ENCODE measurements around the gene GLRA3. TPM values are rescaled to one million over a fixed set of nuclear protein-coding genes. Genes with fewer than 3 reads are reported as not detected.

Gene GLRA3
- total RNA-seq, 4 donors from 2014 or later: not detected

DNA sequence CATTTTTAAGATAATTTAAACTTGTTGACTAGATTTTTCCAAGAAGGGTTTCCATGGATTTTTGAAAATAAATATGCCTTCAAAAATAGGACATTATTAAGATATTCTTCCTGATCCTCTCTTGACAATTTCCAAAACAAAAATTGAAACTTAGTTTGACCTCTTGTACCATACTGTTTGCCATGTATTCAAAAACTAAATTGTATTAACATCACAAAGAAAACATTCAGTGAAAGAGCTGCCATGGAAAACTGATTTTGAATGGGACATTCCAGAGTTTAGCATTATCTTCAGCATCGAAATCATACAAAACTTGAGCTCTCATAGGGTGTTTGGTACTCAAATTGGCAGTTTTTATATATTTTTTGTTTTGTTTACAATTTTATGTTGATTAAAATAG, 238.7 kb downstream of the GLRA3 start:
- H3K4me1 ChIP-seq: peaks cover 0 to 9% of the 10 kb centered on the region in 2 donors
- no peaks in the 10 kb centered on the region for H3K27me3 ChIP-seq
- H3K27ac ChIP-seq: no peak overlapping the region
- in situ Hi-C loops (cut with MboI; ENCODE audit: low sequenced_read_pairs in 4 of 4) (no loop called here), intact Hi-C loops (cut with DNase I; ENCODE audit: low total_unique reads) (no loop called here)
- no peaks in the 10 kb centered on the region for H3K36me3 ChIP-seq
- no peak for TF ChIP-seq CTCF (IDR thresholded peaks at IDR 0.05 in 4 of 5, conservative IDR thresholded peaks at IDR 0.05 in 1 of 5)
- no peak for TF ChIP-seq POLR2A (IDR thresholded peaks at IDR 0.05)
- no peaks in the 10 kb centered on the region for H3K9me3 ChIP-seq
- DNase-seq (no peak), ATAC-seq (no peak)
- H3K4me3 ChIP-seq: no peak overlapping the region

Other genes starting within 250 kb of the GLRA3 start
- gene ADAM29, start 89.1 kb upstream of the GLRA3 start, total RNA-seq: not detected